ENCODE results near the gene ZNF594.
"Not testable (repeated sequence)": the region's sequence is repeated elsewhere in the genome, so short reads cannot be mapped to it uniquely, and the experiment has no call there.

ZNF594 gene

DNA sequence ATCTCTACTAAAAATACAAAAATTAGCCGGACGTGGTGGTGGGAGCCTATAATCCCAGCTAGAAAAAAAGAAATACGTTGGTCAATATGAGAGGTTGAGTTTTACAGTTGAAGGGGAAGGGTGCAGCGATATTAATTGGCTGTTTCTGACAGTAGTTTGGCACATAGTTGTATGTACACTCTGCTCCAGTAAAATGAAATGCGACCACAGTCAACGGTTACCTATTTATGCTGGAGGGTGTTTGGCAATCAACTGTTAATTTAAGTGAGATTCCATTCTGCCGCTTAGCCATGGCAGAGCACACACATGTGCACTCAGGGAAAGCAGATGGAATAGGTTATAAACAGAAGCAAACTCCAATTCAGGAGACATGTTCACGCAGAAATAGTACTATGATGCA is 9.3 kb upstream of the ZNF594 start:
- no peak for DNase-seq

DNA sequence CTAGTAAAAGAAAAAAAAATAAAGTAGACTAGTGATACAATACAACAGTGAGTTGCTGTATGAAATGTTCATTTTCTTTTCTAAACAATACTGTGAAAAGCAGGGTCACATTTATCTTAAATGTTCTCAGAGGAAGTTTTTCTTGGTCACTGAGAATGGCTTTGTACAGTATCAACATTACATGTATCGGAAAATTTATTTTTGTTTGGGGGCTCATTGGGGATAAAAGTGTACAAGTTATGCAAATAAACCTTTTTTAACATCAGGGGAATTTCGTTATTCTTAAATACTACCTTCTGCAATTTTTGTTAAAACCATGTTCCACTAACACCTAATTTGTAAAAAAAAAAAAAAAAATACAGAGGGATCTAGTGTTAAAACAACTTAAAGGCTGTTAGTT is 8.7 kb upstream of the ZNF594 start:
- DNase-seq = no peak

DNA sequence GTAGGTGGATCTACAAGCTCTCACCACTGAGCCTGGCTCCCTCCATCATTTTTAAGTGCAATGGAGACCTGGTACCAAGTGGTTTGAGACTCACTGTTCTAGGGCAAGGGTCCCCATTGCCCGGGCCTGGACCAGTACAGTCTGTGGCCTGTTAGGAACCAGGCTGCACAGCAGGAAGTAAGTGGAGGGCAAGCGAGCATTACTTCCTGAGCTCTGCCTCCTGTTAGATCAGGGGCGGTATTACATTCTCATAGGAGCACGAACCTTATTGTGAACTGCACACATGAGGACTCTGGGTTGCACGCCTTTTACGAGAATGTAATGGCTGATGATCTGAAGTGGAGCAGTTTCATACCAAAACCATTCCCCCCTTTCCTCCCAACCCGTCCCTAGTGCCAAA is 6.8 kb upstream of the ZNF594 start:
- no peak for DNase-seq

DNA sequence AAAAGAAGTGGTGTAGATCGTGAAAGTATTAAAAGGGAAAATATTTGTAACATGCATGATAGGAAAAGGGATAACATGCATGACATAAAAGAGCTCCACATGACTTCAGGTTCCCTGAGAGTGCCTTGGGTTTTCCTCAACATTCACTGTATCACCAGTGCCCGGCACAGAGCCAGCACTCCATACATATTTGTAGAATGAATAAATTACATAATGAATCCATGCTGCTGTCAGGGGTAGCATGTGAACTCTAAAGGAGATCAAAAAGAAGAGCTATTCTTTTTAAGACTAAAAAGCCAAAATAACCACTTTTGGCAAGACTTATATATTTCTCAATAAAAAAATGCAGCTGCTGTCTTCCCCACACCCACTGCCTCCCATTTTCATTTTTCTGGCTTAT is 2.7 kb upstream of the ZNF594 start:
- no peak for DNase-seq

DNA sequence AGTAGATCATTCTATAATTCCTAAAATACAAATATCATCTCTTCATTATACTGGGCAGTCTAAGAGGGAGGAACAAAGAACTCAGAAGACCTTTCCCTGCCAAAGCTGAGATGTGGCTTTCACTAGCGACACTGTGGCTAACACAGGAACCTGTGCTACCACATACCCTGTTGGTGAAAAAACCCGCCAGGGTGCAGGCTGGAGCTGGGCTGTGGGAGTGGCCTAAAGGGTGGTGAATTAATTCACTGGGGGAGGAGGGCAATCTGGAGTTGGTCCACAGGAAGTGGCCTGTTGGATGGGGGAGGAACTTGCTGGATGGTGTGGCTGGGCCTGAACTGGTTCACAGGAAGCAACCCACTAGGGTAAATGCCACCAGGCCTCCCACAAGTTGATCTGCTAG is 7.4 kb downstream of the ZNF594 start:
- DNase-seq = no peak

DNA sequence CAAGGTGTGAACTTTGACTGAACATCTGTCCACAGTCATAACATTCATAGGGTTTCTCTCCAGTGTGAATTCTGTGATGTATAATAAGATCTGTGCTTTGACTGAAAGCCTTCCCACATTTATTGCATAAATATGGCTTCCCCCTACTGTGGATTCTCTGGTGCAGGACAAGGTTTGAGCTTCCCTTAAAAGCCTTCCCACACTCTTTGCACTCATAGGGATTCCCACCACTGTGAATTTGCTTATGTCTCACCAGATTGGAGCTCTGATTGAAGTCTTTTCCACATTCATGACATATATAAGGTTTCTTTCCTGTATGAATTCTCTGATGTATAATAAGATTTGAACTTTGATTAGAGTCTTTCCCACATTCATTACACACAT is 8.3 kb downstream of the ZNF594 start:
- DNase-seq = no peak

DNA sequence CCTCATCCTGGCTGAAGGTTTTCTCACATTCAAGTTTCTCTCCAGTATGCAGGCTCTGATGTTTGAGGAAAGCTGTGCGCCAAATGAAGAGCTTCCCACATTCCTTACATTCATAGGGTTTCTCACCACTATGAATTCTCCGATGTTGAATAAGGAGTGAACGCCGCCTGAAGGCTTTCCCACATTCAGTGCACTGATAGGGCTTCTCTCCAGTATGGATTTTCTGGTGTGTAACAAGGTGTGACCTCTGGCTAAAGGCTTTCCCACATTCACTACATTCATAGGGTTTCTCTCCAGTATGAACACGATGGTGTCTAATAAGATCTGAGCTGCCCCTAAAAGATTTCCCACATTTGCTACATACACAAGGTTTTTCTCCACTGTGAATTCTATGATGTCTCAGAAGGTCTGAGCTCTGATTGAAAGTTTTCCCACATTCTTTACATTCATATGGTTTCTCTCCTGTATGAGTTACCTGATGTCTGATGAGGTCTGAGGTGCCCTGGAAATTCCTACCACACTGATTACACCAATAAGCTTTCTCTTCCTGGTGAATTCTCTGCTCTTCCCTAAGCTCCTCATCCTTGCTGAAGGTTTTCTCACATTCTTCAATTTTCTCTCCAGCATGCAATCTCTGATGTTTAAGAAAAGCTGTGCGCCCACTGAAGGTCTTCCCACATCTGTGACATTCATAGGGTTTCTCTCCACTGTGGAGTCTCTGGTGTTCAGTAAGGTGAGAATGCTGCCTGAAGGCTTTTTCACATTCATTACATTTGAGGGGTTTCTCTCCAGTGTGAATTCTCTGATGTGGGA is 8.9 kb downstream of the ZNF594 start:
- DNase-seq = no peak

DNA sequence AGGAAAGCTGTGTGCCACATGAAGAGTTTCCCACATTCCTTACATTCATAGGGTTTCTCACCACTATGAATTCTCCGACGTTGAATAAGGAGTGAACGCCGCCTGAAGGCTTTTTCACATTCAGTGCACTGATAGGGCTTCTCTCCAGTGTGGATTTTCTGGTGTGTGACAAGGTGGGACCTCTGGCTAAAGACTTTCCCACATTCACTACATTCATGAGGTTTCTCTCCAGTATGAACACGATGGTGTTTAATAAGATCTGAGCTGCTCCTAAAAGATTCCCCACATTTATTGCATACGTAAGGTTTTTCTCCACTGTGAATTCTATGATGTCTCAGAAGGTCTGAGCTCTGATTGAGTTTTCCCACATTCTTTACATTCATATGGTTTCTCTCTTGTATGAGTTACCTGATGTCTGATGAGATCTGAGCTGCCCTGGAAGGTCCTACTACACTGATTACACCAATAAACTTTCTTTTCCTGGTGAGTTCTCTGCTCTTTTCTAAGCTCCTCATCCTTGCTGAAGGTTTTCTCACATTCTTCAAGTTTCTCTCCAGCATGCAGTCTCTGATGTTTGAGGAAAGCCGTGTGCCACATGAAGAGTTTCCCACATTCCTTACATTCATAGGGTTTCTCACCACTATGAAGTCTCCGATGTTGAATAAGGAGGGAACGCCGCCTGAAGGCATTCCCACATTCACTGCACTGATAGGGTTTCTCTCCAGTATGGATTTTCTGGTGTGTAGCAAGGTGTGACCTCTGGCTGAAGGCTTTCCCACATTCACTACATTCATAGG is 10.0 kb downstream of the ZNF594 start:
- DNase-seq = no peak

DNA sequence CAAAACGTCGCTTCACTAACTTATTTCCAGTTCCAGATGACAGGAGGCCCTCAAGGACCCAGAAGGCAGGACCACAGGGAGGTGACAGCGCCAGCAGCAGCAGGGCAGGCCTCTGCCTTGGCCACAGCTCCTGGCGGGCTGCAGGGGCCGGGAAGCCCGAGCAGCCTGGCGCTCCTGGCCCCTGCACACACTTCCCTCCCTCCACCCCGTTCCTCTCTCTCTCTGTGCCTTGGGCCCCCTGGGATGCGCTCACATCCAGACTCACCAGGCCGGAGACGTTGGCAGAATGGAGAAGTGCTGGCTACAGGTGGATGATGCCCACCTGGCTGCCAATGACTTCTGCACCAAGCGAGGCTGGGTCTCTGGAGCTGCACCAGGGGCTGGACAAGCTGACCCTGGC is 12.7 kb downstream of the ZNF594 start:
- DNase-seq = no peak

DNA sequence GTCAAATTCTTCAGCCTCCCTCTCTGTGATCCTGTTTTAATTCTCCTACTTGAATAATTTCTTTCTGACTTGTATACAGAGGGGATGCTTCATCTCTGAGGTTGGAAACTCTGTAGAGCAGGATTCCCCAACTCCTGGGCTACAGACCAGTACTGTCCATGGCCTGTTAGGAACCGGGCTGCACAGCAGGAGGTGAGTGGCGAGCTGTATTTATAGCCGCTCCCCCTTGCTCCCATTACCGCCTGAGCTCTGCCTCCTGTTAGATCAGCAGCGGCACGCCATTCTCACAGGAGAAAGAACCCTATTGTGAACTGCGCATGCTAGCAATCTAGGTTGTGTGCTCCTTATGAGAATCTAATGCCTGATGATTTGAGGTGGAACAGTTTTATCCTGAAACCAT is 16.6 kb downstream of the ZNF594 start:
- DNase-seq = not testable (repeated sequence)

DNA sequence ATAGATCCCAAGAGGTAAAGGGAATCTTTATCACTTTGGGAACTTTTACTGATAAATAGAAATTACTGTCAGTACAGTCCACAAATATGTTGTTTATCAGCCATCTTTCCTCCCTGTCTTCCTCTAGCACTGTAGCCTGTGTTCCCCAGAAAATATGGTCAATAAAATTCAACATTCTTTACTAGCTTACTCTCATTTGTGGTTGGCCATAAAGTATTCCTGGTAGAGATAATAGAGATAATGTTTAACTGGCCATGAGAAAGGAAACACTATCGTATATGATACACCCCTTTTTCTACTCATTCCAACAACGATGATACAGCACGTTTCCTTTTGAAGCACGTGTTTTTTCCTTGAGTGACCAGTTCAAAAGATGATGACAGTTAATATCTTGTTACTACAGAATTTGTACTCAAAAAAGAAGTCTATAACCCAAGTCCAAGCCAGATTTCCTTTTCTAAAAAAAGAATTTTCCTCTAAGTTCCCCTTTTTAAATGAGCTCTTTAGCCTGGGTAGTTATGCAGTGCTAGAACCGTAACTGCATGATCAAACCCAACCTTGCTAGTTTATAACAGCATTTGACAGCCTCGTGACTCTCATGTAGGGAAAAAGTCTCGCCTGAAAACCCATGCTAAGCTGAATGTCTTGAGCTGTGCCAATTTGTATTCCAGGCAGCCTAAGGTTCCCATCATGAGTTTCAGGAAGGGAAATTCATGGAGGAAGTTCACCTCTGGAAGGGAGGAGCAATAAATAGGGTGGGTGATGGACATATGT is 25.7 kb downstream of the ZNF594 start:
- DNase-seq = peak; percentile 65 to 83 (median 74)

DNA sequence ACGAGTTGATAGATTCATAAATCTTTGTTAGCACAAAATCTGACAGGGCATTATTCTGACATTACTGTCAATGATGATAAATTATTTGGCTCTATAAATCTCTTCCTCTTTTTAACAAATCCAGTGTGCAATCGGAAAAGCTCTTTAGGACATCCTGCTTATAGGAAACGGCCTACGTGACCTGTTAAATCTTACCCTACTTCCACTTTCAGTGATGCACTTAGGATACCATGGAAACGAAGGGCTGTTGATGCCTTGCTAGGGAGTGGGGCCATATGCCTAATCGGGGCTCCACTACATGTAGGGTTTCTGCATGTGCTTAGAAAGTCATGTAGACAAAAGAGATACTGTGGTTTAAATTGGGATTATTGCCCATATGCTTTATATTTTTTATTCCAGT is 27.2 kb downstream of the ZNF594 start:
- DNase-seq = peak; percentile 19 to 73 (median 46)

DNA sequence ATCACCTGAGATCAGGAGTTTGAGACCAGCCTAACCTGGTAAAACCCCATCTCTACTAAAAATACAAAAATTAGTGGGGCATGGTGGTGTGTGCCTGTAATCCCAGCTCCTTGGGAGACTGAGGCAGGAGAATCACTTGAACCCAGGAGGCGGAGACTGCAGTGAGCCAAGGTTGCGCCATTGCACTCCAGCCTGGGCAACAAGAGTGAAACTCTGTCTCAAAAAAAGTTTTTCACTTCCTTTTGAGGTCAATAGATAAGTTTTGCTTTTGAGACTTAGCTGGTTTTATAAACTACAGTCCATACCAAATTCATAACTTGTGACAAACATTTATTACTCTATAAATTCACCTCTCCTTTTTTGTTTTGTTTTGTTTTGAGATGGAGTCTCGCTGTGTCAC is 29.9 kb downstream of the ZNF594 start:
- not testable (repeated sequence) for DNase-seq

DNA sequence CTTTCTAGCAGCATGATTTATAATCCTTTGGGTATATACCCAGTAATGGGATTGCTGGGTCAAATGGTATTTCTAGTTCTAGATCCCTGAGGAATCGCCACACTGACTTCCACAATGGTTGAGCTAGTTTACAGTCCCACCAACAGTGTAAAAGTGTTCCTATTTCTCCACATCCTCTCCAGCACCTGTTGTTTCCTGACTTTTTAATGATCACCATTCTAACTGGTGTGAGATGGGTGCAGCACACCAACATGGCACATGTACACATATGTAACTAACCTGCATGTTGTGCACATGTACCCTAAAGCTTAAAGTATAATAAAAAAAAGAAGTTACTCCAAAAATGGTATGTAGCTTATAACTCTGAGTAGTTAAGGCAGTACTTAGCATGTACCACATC is 31.0 kb downstream of the ZNF594 start:
- DNase-seq = not testable (repeated sequence)

DNA sequence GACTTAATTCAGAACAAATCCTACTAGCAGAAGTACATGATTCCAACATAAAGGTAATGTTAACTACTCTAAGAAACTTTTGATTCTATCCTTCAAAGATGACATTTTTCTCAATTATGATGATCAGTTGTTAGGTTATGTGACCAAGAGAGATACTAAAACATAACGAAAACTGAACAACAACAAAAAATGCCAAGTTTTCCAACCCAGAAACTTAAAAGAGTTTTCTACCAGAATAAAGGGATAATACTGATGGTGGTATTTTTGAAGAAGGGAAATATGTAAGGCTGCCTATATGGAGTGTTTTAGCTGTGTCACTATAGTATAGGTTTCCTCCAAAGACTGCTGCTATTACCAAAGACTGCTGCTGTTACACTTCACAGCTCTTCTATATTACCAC is 45.5 kb downstream of the ZNF594 start:
- DNase-seq = not testable (repeated sequence)

DNA sequence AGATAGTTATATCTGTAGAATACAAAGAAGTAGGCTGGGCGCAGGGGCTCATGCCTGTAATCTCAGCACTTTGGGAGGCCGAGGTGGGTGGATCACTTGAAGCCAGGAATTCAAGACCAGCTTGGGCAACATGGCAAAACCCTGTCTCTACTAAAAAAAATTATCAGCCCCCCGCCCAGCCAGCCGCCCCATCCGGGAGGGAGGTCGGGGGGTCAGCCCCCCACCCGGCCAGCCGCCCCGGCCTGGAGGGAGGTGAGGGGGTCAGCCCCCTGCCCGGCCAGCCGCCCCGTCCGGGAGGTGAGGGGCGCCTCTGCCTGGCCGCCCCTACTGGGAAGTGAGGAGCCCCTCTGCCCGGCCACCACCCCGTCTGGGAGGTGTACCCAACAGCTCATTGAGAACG is 48.8 kb downstream of the ZNF594 start:
- DNase-seq = not testable (repeated sequence)

DNA sequence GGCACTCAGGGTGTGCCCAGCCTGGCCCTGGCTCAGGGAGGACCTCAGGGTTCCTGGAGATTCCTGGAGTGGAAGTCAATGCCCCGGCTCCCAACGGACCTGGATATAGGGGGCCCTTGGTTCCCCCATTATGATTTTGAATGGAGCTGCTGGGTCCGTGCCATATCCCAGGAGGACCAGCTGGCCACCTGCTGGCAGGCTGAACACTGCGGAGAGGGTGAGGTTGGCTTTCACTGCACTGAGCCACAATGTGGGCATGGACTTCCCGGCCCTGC is 52.3 kb downstream of the ZNF594 start:
- DNase-seq = no peak

DNA sequence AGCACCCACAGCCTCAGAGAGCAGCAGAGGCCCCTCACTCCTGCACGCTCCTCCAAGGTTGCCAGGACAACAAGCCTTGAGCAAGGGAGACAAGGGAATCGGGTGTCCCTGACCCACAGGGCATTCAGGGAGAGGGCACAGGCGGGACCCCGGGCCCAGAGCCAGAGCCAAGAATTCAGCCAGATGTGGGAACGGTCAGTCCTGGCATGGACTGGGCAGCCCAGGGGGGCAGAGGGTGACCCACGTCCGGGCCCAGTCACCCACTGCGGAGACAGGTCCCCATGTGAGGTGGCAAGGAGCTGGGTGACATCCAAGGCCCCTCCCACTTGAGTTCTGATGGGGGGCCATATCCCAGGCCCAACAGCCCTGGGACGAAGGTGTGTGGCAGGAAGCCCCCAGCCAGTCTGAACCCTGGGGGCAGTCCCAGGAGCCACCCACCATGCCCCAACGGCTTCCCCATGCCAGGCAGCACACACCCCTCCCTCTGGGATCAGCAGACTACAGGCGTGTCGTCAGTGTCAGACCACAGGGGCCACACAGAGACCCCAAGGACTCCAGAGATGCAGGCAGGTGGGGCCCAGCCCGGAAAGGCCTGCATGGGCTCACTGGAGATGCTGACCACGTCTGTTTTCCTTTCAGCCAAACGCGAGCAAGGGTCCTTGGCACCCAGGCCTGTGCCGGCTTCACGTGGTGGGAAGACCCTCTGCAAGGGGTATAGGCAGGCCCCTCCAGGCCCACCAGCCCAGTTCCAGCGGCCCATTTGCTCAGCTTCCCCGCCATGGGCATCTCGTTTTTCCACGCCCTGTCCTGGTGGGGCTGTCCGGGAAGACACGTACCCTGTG is 52.8 kb downstream of the ZNF594 start:
- DNase-seq = no peak

DNA sequence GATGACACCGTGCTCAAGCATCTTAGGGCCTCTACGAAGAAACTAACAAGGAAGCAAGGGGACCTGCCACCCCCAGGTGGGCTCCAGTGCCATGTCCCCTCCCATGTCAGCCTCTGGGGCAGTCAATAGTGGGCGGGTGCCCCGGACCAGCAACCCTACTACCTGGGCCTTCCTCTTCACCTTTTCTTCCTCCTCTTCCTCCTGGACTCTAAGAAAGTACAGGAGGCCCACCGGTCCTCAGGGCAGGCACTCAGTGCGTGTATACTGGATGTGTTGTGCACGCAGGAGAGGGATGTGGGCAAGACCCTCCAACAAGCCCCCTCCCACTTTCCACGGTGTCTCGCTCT is 53.5 kb downstream of the ZNF594 start:
- DNase-seq = not testable (repeated sequence)

DNA sequence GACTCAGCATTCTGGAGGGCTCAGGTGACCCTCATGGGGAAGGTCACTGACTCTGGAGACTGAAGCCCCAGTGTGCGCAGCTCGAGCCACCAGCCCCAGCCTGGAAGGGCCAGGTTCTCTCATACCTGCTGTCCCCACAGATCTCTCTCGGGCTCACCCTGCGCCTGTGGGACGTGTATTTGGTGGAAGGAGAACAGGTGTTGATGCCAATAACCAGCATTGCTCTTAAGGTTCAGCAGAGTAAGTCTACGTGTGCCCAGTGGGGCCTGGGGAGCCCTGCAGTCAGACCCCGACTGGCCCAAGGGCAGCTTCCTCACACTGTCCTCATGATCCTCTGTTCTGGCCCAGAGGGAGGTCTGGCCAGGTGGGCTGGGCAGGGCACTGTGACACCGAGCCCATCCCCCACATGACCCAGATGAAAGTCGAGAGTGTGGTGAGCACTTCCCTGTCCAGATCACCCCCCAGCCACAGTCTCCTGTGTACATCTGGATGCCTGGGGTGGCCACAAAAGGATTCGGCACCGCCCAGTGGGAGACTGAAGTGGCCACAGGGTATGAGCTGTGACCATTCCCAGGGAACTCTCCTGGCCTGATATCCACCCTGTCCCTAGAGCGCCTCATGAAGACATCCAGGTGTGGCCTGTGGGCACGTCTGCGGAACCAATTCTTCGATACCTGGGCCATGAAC is 54.0 kb downstream of the ZNF594 start:
- DNase-seq = not testable (repeated sequence)

DNA sequence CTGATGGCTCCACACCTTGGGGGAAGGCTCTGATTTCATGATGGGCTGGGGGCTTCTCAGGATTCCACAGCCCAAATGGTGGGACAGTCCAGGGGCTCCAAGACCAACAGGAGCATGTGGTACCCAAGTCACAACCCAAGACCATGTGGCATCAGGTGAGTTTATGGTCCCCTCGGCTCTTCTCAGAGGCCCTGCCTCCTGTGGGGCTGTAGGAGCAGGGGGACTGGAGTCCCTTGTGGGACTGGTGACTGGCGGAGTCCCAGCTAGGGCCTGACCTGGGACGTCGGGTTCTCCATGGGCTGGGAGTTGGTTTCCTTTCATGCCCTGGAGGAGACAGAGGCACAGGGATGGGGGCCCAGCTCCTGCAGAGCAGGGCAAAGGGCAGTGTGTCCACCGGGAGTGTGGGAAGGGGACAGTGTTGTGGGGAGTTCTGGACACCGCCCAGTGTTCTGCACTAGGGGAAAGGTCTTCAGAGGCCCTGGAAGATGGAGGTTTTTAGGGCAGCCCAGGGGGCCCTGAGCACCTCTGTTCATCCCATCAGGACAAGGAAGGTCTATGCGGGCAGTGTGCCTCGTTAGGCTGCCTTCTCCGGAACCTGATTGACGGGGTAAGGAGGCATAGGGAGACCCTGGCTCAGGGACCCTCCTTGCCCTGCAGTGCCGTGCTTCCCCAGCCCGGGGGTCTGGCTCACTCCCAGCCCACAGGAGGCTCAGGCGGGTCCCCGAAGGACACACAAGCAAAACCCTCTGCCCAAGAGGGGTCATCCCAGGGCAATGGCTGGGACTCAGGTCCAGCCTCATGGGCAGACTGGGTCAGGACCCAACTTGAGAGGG is 54.9 kb downstream of the ZNF594 start:
- not testable (repeated sequence) for DNase-seq

Data from suppressor macrophage (primary cell).